Stimulated activated naive B cell treated with anti-CD40 and anti-IgM and Interleukin-4, amounts not matched to agents 10 μg/mL and 1 μg/mL and 100 μg/mL, for 72 hours (primary cell): ENCODE results near the gene ATP6V0C.

Source experiments
- ATAC-seq, 2 donors: fragments of 150-1000 bp; cut with Tn5 transposase; replicated peaks; 2 replicates each; pipeline ENCODE4 v1.10.0; 2021; ENCODE audit warnings: moderate library complexity in 1 of 2
- DNase-seq: peaks from one replicate; pipeline ENCODE4 v3.0.0; 2021
- H3K27ac Mint-ChIP-seq: one replicate; pipeline ENCODE4 v1.8.0; 2022; ENCODE audit warnings: mild to moderate bottlenecking, mixed read lengths
- H3K27me3 Mint-ChIP-seq, 2 donors: one replicate each; pipeline ENCODE4 v1.8.0; 2022; ENCODE audit warnings: mixed read lengths in 2 of 2
- H3K36me3 Mint-ChIP-seq, 2 donors: one replicate each; pipeline ENCODE4 v1.8.0; 2022; ENCODE audit warnings: mixed read lengths in 2 of 2, mild to moderate bottlenecking in 1 of 2
- H3K4me1 Mint-ChIP-seq, 2 donors: one replicate each; pipeline ENCODE4 v1.8.0; 2022; ENCODE audit warnings: mixed read lengths in 2 of 2, mild to moderate bottlenecking in 1 of 2
- H3K4me3 Mint-ChIP-seq, 2 donors: one replicate each; pipeline ENCODE4 v1.8.0; 2022; ENCODE audit warnings: mild to moderate bottlenecking in 2 of 2, mixed read lengths in 2 of 2, moderate library complexity in 1 of 2
- H3K9me3 Mint-ChIP-seq, 2 donors: one replicate each; pipeline ENCODE4 v1.8.0; 2022; ENCODE audit warnings: mixed read lengths in 2 of 2, mild to moderate bottlenecking in 1 of 2

The ATP6V0C gene

GRCh38 chr16:2518823-2519710 lies 5.3 kb downstream of the ATP6V0C start:
- Mint-ChIP-seq H3K36me3 (peaks cover 35 to 52% of the 10 kb centered on the region in 2 donors), H3K27me3 (no peaks in the 10 kb centered on the region)
- DNase-seq, result no peak

GRCh38 chr16:2519711-2520080 lies 5.9 kb downstream of the ATP6V0C start:
- ATAC-seq (no peak), DNase-seq (no peak)
- Mint-ChIP-seq H3K27me3 (no peaks in the 10 kb centered on the region), H3K27ac (peak overlapping the region; percentile 92), H3K9me3 (no peaks in the 10 kb centered on the region), H3K4me1 (peaks cover 53 to 84% of the 10 kb centered on the region in 2 donors), H3K36me3 (peaks cover 39 to 56% of the 10 kb centered on the region in 2 donors), H3K4me3 (peak overlapping the region; percentile 82 to 88)

More at GRCh38 chr16:2518823-2519710, 5.3 kb downstream of the ATP6V0C start:
- H3K4me1 Mint-ChIP-seq, result peaks cover 50 to 81% of the 10 kb centered on the region in 2 donors
- no peaks in the 10 kb centered on the region for H3K9me3 Mint-ChIP-seq
- ATAC-seq, result no peak
- H3K4me3 Mint-ChIP-seq, result peak overlapping the region; percentile 82 to 88
- peak overlapping the region; percentile 92 for H3K27ac Mint-ChIP-seq

GRCh38 chr16:2520097-2520783 lies 6.5 kb downstream of the ATP6V0C start, which contains the start of gene AMDHD2:
Gene AMDHD2, plus strand, starts transcription at chr16:2520371. Its CDS starts 88 bp downstream, at chr16:2520459.
- H3K27me3 Mint-ChIP-seq, result no peaks in the 10 kb centered on the region
- H3K36me3 Mint-ChIP-seq, result peaks cover 39 to 58% of the 10 kb centered on the region in 2 donors
- peak within 1 kb of the TSS; percentile 88 to 91 for H3K4me3 Mint-ChIP-seq
- H3K4me1 Mint-ChIP-seq, result peaks cover 50 to 78% of the 10 kb centered on the region in 2 donors
- peak within 1 kb of the TSS; percentile 96 for H3K27ac Mint-ChIP-seq
- ATAC-seq (peak; percentile 75 to 82), DNase-seq (peak; percentile 78)
- no peaks in the 10 kb centered on the region for H3K9me3 Mint-ChIP-seq

- Mint-ChIP-seq H3K4me1 (peaks cover 43 to 71% of the 10 kb centered on the region in 2 donors), H3K4me3 (peak overlapping the region; percentile 88 to 91), H3K27me3 (no peaks in the 10 kb centered on the region), H3K9me3 (no peaks in the 10 kb centered on the region), H3K36me3 (peaks cover 37 to 58% of the 10 kb centered on the region in 2 donors), H3K27ac (peak overlapping the region; percentile 96)
- ATAC-seq (peak; percentile 83 to 86), DNase-seq (peak; percentile 62)
Observed at GRCh38 chr16:2520784-2521531, 7.2 kb downstream of the ATP6V0C start.

GRCh38 chr16:2523801-2524231 lies 10.1 kb downstream of the ATP6V0C start:
- H3K4me3 Mint-ChIP-seq, result no peak overlapping the region
- DNase-seq, result no peak
- H3K27ac Mint-ChIP-seq, result peak overlapping the region; percentile 65
- H3K9me3 Mint-ChIP-seq, result no peaks in the 10 kb centered on the region
- H3K4me1 Mint-ChIP-seq, result peaks cover 24 to 42% of the 10 kb centered on the region in 2 donors
- peaks cover 43 to 56% of the 10 kb centered on the region in 2 donors for H3K36me3 Mint-ChIP-seq
- no peaks in the 10 kb centered on the region for H3K27me3 Mint-ChIP-seq
- no peak for ATAC-seq

GRCh38 chr16:2524339-2524938 lies 10.7 kb downstream of the ATP6V0C start:
- H3K27ac Mint-ChIP-seq, result peak overlapping the region; percentile 40
- H3K4me1 Mint-ChIP-seq, result peaks cover 20 to 36% of the 10 kb centered on the region in 2 donors
- no peak overlapping the region for H3K4me3 Mint-ChIP-seq
- no peaks in the 10 kb centered on the region for H3K9me3 Mint-ChIP-seq
- DNase-seq, result no peak
- ATAC-seq, result no peak
- H3K36me3 Mint-ChIP-seq, result peaks cover 43 to 52% of the 10 kb centered on the region in 2 donors
- no peaks in the 10 kb centered on the region for H3K27me3 Mint-ChIP-seq

GRCh38 chr16:2526135-2526534 lies 12.4 kb downstream of the ATP6V0C start:
- H3K27me3 Mint-ChIP-seq, result no peaks in the 10 kb centered on the region
- peaks cover 19 to 40% of the 10 kb centered on the region in 2 donors for H3K4me1 Mint-ChIP-seq
- H3K4me3 Mint-ChIP-seq, result no peak overlapping the region
- no peak for DNase-seq
- peaks cover 38 to 50% of the 10 kb centered on the region in 2 donors for H3K36me3 Mint-ChIP-seq
- H3K9me3 Mint-ChIP-seq, result no peaks in the 10 kb centered on the region
- ATAC-seq, result no peak
- no peak overlapping the region for H3K27ac Mint-ChIP-seq

- ATAC-seq (no peak), DNase-seq (no peak)
- H3K27me3 Mint-ChIP-seq, result no peaks in the 10 kb centered on the region
- H3K4me3 Mint-ChIP-seq, result peak overlapping the region in 1 of 2 donors; percentile 48
- peaks cover 24 to 45% of the 10 kb centered on the region in 2 donors for H3K4me1 Mint-ChIP-seq
- H3K27ac Mint-ChIP-seq, result no peak overlapping the region
- no peaks in the 10 kb centered on the region for H3K9me3 Mint-ChIP-seq
- H3K36me3 Mint-ChIP-seq, result peaks cover 35 to 47% of the 10 kb centered on the region in 2 donors
Observed at GRCh38 chr16:2527071-2527783, 13.5 kb downstream of the ATP6V0C start.

GRCh38 chr16:2527784-2528100 lies 14.0 kb downstream of the ATP6V0C start:
- H3K27ac Mint-ChIP-seq, result no peak overlapping the region
- H3K9me3 Mint-ChIP-seq, result no peaks in the 10 kb centered on the region
- peaks cover 29 to 51% of the 10 kb centered on the region in 2 donors for H3K4me1 Mint-ChIP-seq
- ATAC-seq (no peak), DNase-seq (no peak)
- H3K27me3 Mint-ChIP-seq, result no peaks in the 10 kb centered on the region
- no peak overlapping the region for H3K4me3 Mint-ChIP-seq
- H3K36me3 Mint-ChIP-seq, result peaks cover 35 to 47% of the 10 kb centered on the region in 2 donors

GRCh38 chr16:2528161-2529060 lies 14.7 kb downstream of the ATP6V0C start:
- no peak overlapping the region for H3K4me3 Mint-ChIP-seq
- ATAC-seq (no peak), DNase-seq (no peak)
- H3K27ac Mint-ChIP-seq, result no peak overlapping the region
- no peaks in the 10 kb centered on the region for H3K27me3 Mint-ChIP-seq
- no peaks in the 10 kb centered on the region for H3K9me3 Mint-ChIP-seq
- peaks cover 33 to 43% of the 10 kb centered on the region in 2 donors for H3K36me3 Mint-ChIP-seq
- H3K4me1 Mint-ChIP-seq, result peaks cover 29 to 48% of the 10 kb centered on the region in 2 donors

GRCh38 chr16:2529061-2529931 lies 15.5 kb downstream of the ATP6V0C start:
- H3K4me3 Mint-ChIP-seq, result no peak overlapping the region
- no peaks in the 10 kb centered on the region for H3K27me3 Mint-ChIP-seq
- H3K36me3 Mint-ChIP-seq, result peaks cover 26 to 34% of the 10 kb centered on the region in 2 donors
- no peak for ATAC-seq
- no peaks in the 10 kb centered on the region for H3K9me3 Mint-ChIP-seq
- DNase-seq, result no peak
- peaks cover 24 to 39% of the 10 kb centered on the region in 2 donors for H3K4me1 Mint-ChIP-seq
- H3K27ac Mint-ChIP-seq, result peak overlapping the region; percentile 42
